Liver (tissue), 3 donors: Measurements from ENCODE around the gene ZSCAN22.

Experiments used
- EGR1 ChIP-seq, 2 donors: IDR thresholded peaks; 2 replicates each; pipeline ENCODE4 v1.6.1; 2016 to 2018; ENCODE audit warnings: antibody characterized with exemption in 2 of 2, low read depth in 2 of 2
- FOXA1 ChIP-seq: IDR thresholded peaks from 2 replicates; pipeline ENCODE4 v1.6.1; 2016; ENCODE audit warnings: antibody characterized with exemption
- GABPA ChIP-seq, 2 donors: IDR thresholded peaks in 1 of 2; conservative IDR thresholded peaks in 1 of 2; 2 replicates each; pipeline ENCODE4 v1.6.1; 2016; ENCODE audit warnings: antibody characterized with exemption in 2 of 2, mild to moderate bottlenecking in 1 of 2, moderate library complexity in 1 of 2
- HNF4G ChIP-seq: IDR thresholded peaks from 2 replicates; pipeline ENCODE4 v1.6.1; 2016; ENCODE audit warnings: antibody characterized with exemption
- JUND ChIP-seq, 2 donors: IDR thresholded peaks; 2 replicates each; pipeline ENCODE4 v1.6.1; 2016; ENCODE audit warnings: antibody characterized with exemption in 2 of 2
- RAD21 ChIP-seq, 2 donors: IDR thresholded peaks; 2 replicates each; pipeline ENCODE4 v1.6.1; 2016; ENCODE audit warnings: antibody characterized with exemption in 2 of 2, mild to moderate bottlenecking in 2 of 2
- SP1 ChIP-seq: IDR thresholded peaks from 2 replicates; pipeline ENCODE4 v1.6.1; 2018; ENCODE audit warnings: antibody characterized with exemption, mild to moderate bottlenecking
- TAF1 ChIP-seq: conservative IDR thresholded peaks from 2 replicates; pipeline ENCODE4 v1.6.1; 2016; ENCODE audit warnings: antibody characterized with exemption, mild to moderate bottlenecking
- YY1 ChIP-seq: IDR thresholded peaks from 2 replicates; pipeline ENCODE4 v1.6.1; 2016; ENCODE audit warnings: antibody characterized with exemption, mild to moderate bottlenecking
- TF ChIP-seq, protein P1 (sequence below): fragments of 150-350 bp; IDR thresholded peaks from 2 replicates; pipeline ENCODE4 v1.5.1; 2017; ENCODE audit warnings: improper control_type of control experiment, low read depth, low read length; ENCODE audit not compliant: missing input control
- TF ChIP-seq, protein P2 (sequence below): IDR thresholded peaks from 2 replicates; pipeline ENCODE4 v1.6.1; 2016; ENCODE audit warnings: antibody characterized with exemption
- TF ChIP-seq, protein P3 (sequence below): IDR thresholded peaks from 2 replicates; pipeline ENCODE4 v1.6.1; 2016; ENCODE audit warnings: antibody characterized with exemption, mild to moderate bottlenecking
- TF ChIP-seq, protein P4 (sequence below): IDR thresholded peaks from 2 replicates; pipeline ENCODE4 v1.6.1; 2016; ENCODE audit warnings: antibody characterized with exemption
- TF ChIP-seq, protein P5 (sequence below): IDR thresholded peaks from 2 replicates; pipeline ENCODE4 v1.6.1; 2016; ENCODE audit warnings: antibody characterized with exemption
- donor health status: healthy.
- donor health status: healthy.

DNA sequence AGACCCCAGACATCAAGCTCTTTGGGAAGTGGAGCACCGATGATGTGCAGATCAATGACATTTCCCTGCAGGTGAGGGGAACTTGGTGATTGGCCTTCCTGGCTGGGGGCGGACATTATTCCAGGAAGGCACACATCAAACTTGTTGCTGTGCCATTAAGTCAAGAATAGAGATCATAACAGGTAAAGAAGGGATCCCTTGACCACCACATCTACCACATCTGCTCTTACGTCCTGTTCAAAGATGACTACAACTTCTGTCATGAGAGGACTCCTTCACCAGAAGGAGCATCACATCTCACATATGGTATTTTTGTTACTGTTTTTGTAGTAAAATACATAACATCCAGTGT, 61.4 kb downstream of the ZSCAN22 start:
- TF ChIP-seq, protein P1, sequence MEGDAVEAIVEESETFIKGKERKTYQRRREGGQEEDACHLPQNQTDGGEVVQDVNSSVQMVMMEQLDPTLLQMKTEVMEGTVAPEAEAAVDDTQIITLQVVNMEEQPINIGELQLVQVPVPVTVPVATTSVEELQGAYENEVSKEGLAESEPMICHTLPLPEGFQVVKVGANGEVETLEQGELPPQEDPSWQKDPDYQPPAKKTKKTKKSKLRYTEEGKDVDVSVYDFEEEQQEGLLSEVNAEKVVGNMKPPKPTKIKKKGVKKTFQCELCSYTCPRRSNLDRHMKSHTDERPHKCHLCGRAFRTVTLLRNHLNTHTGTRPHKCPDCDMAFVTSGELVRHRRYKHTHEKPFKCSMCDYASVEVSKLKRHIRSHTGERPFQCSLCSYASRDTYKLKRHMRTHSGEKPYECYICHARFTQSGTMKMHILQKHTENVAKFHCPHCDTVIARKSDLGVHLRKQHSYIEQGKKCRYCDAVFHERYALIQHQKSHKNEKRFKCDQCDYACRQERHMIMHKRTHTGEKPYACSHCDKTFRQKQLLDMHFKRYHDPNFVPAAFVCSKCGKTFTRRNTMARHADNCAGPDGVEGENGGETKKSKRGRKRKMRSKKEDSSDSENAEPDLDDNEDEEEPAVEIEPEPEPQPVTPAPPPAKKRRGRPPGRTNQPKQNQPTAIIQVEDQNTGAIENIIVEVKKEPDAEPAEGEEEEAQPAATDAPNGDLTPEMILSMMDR = no peak
- TF ChIP-seq EGR1 (IDR thresholded peaks at IDR 0.05; ENCODE audit: low read depth in 2 of 2) (no peak), SP1 (no peak), GABPA (IDR thresholded peaks at IDR 0.05 in 1 of 2, conservative IDR thresholded peaks at IDR 0.05 in 1 of 2) (no peak), HNF4G (no peak), TAF1 (no peak), YY1 (no peak), JUND (IDR thresholded peaks at IDR 0.05) (no peak), RAD21 (IDR thresholded peaks at IDR 0.05) (no peak), FOXA1 (no peak)
- TF ChIP-seq, protein P2, sequence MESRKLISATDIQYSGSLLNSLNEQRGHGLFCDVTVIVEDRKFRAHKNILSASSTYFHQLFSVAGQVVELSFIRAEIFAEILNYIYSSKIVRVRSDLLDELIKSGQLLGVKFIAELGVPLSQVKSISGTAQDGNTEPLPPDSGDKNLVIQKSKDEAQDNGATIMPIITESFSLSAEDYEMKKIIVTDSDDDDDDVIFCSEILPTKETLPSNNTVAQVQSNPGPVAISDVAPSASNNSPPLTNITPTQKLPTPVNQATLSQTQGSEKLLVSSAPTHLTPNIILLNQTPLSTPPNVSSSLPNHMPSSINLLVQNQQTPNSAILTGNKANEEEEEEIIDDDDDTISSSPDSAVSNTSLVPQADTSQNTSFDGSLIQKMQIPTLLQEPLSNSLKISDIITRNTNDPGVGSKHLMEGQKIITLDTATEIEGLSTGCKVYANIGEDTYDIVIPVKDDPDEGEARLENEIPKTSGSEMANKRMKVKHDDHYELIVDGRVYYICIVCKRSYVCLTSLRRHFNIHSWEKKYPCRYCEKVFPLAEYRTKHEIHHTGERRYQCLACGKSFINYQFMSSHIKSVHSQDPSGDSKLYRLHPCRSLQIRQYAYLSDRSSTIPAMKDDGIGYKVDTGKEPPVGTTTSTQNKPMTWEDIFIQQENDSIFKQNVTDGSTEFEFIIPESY = no peak
- TF ChIP-seq, protein P3, sequence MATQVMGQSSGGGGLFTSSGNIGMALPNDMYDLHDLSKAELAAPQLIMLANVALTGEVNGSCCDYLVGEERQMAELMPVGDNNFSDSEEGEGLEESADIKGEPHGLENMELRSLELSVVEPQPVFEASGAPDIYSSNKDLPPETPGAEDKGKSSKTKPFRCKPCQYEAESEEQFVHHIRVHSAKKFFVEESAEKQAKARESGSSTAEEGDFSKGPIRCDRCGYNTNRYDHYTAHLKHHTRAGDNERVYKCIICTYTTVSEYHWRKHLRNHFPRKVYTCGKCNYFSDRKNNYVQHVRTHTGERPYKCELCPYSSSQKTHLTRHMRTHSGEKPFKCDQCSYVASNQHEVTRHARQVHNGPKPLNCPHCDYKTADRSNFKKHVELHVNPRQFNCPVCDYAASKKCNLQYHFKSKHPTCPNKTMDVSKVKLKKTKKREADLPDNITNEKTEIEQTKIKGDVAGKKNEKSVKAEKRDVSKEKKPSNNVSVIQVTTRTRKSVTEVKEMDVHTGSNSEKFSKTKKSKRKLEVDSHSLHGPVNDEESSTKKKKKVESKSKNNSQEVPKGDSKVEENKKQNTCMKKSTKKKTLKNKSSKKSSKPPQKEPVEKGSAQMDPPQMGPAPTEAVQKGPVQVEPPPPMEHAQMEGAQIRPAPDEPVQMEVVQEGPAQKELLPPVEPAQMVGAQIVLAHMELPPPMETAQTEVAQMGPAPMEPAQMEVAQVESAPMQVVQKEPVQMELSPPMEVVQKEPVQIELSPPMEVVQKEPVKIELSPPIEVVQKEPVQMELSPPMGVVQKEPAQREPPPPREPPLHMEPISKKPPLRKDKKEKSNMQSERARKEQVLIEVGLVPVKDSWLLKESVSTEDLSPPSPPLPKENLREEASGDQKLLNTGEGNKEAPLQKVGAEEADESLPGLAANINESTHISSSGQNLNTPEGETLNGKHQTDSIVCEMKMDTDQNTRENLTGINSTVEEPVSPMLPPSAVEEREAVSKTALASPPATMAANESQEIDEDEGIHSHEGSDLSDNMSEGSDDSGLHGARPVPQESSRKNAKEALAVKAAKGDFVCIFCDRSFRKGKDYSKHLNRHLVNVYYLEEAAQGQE = no peak
- TF ChIP-seq, protein P4, sequence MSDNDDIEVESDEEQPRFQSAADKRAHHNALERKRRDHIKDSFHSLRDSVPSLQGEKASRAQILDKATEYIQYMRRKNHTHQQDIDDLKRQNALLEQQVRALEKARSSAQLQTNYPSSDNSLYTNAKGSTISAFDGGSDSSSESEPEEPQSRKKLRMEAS = no peak
- TF ChIP-seq, protein P5, sequence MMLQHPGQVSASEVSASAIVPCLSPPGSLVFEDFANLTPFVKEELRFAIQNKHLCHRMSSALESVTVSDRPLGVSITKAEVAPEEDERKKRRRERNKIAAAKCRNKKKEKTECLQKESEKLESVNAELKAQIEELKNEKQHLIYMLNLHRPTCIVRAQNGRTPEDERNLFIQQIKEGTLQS = no peak
